BLaER1 treated with 17β-estradiol and CSF1 and Interleukin-3, amounts not matched to agents 10 nM and 100 nM (cell line): Measurements from ENCODE around the gene SLC49A4.

ENCODE experiments used
- H3K27ac ChIP-seq, 11 experiments: shearing (Covaris generic); formaldehyde crosslinking; 2 replicates each; pipeline ENCODE4 v1.8.1; 2022
- H3K27me3 ChIP-seq, 11 experiments: shearing (Covaris generic); formaldehyde crosslinking; 2 replicates each; pipeline ENCODE4 v1.8.1; 2022
- H3K36me3 ChIP-seq, 11 experiments: shearing (Covaris generic); formaldehyde crosslinking; 2 replicates each; pipeline ENCODE4 v1.8.1; 2022
- H3K4me1 ChIP-seq, 10 experiments: shearing (Covaris generic); formaldehyde crosslinking; 2 replicates each; pipeline ENCODE4 v1.8.1; 2022
- H3K4me2 ChIP-seq, 11 experiments: shearing (Covaris generic); formaldehyde crosslinking; 2 replicates each; pipeline ENCODE4 v1.8.1; 2022
- H3K4me3 ChIP-seq, 10 experiments: shearing (Covaris generic); formaldehyde crosslinking; 2 replicates each; pipeline ENCODE4 v1.8.1; 2022
- H3K9ac ChIP-seq, 11 experiments: shearing (Covaris generic); formaldehyde crosslinking; 2 replicates each; pipeline ENCODE4 v1.8.1; 2022
- H3K9me3 ChIP-seq, 11 experiments: shearing (Covaris generic); formaldehyde crosslinking; replicated peaks in 1 of 11; 2 replicates each; pipeline ENCODE4 v1.8.1; 2022
- H4K20me1 ChIP-seq, 11 experiments: shearing (Covaris generic); formaldehyde crosslinking; 2 replicates each; pipeline ENCODE4 v1.8.1; 2022
- Cebpa-rat ChIP-seq, 11 experiments: shearing (Covaris generic); IDR thresholded peaks; 2 replicates each; pipeline ENCODE4 v1.8.1; 2022

SLC49A4 gene

DNA sequence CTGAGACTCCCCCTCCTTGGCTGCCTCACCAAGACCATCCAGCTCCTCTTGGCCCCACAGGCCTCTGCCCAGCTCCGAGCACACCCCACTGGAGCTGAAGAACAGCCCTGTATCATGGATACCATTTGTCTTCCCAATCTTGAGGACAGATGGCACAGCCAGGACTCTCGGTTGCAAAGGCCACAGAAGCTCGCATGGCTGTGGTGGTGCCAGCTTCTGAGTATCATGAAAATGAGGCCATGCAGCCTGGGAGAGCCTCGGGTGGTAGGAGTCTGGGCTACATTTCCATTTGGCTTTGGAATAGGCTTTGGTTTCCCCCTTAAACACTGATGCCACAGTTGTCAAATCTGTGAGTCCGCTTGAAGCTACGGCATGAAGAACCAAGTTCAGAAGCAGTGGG lies 126.1 kb downstream of the SLC49A4 start:
- H3K36me3 ChIP-seq, result no peaks in the 10 kb centered on the region
- H4K20me1 ChIP-seq, result peaks cover 0 to 14% (median 0%) of the 10 kb centered on the region in 11 experiments; a peak in 2 of 22 replicates
- peaks cover 0 to 29% (median 14%) of the 10 kb centered on the region in 10 experiments; a peak in 14 of 20 replicates for H3K4me1 ChIP-seq
- TF ChIP-seq Cebpa-rat (IDR thresholded peaks at IDR 0.05), result no peak
- no peak overlapping the region for H3K27ac ChIP-seq
- H3K9me3 ChIP-seq, result peaks cover 0 to 11% (median 7%) of the 10 kb centered on the region in 11 experiments; a peak in 7 of 22 replicates
- no peak overlapping the region for H3K4me3 ChIP-seq
- H3K27me3 ChIP-seq, result peaks cover 30 to 41% (median 37%) of the 10 kb centered on the region in 11 experiments
- H3K4me2 ChIP-seq, result no peak overlapping the region
- H3K9ac ChIP-seq, result no peak overlapping the region

DNA sequence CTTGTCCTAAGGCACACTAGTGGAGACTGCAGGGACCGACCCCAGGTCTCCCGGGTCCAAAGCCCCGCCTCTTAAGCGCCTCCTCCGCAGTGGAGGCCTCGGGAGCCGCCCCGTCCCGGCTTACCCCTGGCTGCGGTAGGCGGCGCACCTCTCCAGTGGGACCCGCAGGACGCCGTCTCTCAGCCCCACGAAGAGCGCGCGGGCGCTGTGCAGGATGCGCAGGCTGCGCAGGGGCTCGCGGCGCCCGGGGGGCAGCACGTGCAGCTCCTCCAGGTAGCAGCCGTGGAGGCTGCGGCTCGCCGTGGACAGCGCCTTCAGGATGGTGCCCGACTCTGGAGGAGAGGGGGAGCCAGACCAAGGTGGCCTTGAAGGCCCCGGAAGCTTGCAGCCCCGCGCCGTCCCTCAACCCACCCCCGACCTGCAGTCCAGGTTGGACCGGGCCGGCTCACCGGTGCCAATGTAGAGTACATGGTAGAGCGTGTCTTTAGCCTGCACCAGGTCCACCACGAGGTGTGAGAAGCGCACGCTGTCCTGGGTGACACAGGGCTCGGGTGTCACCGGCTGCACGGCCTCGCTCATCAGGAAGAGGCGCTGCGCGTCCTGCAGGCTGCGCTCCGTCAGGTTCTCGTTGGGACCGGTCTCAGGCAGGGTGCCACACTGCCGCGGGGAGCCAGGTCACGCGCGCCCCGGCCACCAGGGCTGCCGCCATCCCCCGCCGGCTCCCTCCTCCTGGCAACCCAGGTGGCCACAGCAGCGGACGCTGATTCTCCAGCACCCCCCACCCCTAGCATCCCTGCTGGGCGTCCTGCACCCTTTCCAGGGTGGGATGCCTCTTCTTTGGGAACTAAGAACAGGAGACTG lies 127.2 kb downstream of the SLC49A4 start:
- Histone ChIP-seq H3K9ac (no peak overlapping the region), H3K4me2 (no peak overlapping the region), H3K4me1 (peaks cover 0 to 20% (median 9%) of the 10 kb centered on the region in 10 experiments; a peak in 13 of 20 replicates), H3K27ac (no peak overlapping the region), H3K4me3 (no peak overlapping the region), H3K27me3 (peaks cover 30 to 41% (median 37%) of the 10 kb centered on the region in 11 experiments), H3K9me3 (peaks cover 0 to 11% (median 7%) of the 10 kb centered on the region in 11 experiments; a peak in 7 of 22 replicates), H4K20me1 (peaks cover 0 to 18% (median 0%) of the 10 kb centered on the region in 11 experiments; a peak in 2 of 22 replicates), H3K36me3 (no peaks in the 10 kb centered on the region)
- TF ChIP-seq Cebpa-rat (IDR thresholded peaks at IDR 0.05), result no peak

DNA sequence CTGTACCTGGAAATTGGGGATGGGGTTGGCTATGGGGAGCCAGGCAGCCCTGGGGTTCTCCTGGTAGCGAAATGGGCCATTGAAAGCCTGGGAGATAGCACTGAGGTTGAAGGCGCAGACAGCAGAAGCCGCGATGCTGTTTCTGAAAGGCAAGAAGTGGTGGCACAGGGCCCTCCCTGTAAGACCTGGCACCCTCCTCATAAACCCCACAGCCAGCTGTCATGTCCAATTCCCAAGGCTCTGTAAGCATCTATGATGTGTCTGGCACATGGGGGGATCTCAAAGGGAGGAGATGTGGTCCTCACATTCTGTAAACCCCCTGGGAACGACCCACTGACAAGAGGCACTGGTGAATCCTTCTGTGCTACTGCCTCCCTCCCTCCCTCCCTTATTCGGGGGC lies 128.7 kb downstream of the SLC49A4 start:
- Histone ChIP-seq H3K9ac (no peak overlapping the region), H4K20me1 (peaks cover 0 to 18% (median 0%) of the 10 kb centered on the region in 11 experiments; a peak in 2 of 22 replicates), H3K4me1 (peaks cover 0 to 20% (median 9%) of the 10 kb centered on the region in 10 experiments; a peak in 13 of 20 replicates), H3K27me3 (peaks cover 30 to 41% (median 37%) of the 10 kb centered on the region in 11 experiments), H3K4me2 (peak overlapping the region in 6 of 11 experiments; percentile 11 to 36 (median 27); a peak in 6 of 22 replicates), H3K9me3 (peaks cover 0 to 11% (median 7%) of the 10 kb centered on the region in 11 experiments; a peak in 7 of 22 replicates), H3K36me3 (no peaks in the 10 kb centered on the region), H3K27ac (no peak overlapping the region), H3K4me3 (no peak overlapping the region)
- no peak for TF ChIP-seq Cebpa-rat (IDR thresholded peaks at IDR 0.05)

DNA sequence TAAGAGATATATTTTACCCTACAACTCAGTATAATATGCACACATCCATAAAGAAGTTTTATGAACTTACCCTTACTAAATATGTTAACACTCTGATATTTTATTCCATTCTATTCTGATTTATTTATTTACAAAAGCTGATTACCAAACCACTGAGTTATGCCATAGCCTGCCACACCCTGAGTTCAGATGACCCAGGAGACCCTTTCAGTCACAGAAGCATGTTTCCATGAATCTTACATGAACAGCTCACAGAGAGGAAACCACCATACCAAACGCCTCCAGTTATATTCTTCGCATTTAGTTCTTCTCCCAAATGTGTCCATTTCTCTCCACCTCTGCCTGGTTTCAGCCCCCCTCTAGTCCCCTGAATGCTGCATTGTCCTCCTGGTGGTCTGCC lies 129.2 kb downstream of the SLC49A4 start:
- Histone ChIP-seq H3K4me1 (peaks cover 0 to 20% (median 9%) of the 10 kb centered on the region in 10 experiments; a peak in 13 of 20 replicates), H3K27me3 (peaks cover 30 to 41% (median 37%) of the 10 kb centered on the region in 11 experiments), H3K4me3 (no peak overlapping the region), H3K9me3 (peaks cover 0 to 11% (median 7%) of the 10 kb centered on the region in 11 experiments; a peak in 7 of 22 replicates), H3K27ac (no peak overlapping the region), H3K9ac (no peak overlapping the region), H3K4me2 (peak overlapping the region in 8 of 11 experiments; percentile 18 to 63 (median 46); a peak in 14 of 22 replicates), H4K20me1 (peaks cover 0 to 18% (median 0%) of the 10 kb centered on the region in 11 experiments; a peak in 2 of 22 replicates), H3K36me3 (no peaks in the 10 kb centered on the region)
- TF ChIP-seq Cebpa-rat (IDR thresholded peaks at IDR 0.05), result no peak

DNA sequence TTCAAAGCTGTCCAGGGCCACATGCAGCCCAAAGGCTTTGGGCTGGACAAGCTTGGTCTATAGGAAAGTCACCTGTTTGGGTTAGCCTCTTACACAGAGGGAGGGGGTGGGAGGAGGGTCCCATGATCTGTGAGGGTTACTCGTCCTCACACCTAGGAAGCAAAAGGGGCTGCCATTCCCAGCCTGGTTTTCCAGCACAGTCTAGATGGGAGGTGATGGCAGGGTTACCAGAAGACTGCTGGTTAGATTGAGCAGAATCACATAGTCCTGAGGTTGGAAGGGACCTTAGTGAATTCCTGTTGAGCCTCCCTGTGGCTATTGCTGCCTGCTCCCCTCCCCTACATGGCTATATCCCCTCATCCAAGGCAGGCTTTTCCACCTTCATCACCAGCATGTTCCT lies 130.9 kb downstream of the SLC49A4 start:
- Histone ChIP-seq H3K9ac (no peak overlapping the region), H4K20me1 (peaks cover 0 to 12% (median 0%) of the 10 kb centered on the region in 11 experiments; a peak in 2 of 22 replicates), H3K4me3 (no peak overlapping the region), H3K9me3 (peaks cover 0 to 11% (median 7%) of the 10 kb centered on the region in 11 experiments; a peak in 7 of 22 replicates), H3K36me3 (no peaks in the 10 kb centered on the region), H3K4me2 (no peak overlapping the region), H3K27ac (no peak overlapping the region), H3K4me1 (peaks cover 0 to 20% (median 9%) of the 10 kb centered on the region in 10 experiments; a peak in 13 of 20 replicates), H3K27me3 (peaks cover 26 to 30% (median 29%) of the 10 kb centered on the region in 11 experiments)
- no peak for TF ChIP-seq Cebpa-rat (IDR thresholded peaks at IDR 0.05)

DNA sequence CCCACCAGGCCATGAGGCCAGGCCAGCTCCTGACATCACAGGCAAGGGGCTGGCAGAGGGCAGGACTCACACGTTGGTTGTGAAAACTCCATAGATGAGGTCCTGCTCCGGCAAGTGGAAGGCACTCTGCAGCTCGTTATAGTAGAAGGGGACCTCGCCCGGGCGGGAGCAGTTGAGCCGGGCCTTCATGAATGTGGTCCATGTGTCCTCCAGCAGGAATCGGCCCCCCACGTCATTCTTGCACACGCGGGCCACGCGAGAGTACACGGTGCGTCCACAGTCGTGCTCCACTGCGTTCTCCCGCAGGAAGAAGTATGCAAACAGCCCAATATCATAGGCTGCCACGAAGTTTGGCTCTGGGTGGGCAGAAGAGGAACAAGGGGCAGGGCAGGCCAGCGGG lies 131.5 kb downstream of the SLC49A4 start:
- Histone ChIP-seq H3K9ac (no peak overlapping the region), H3K4me3 (no peak overlapping the region), H3K27me3 (peaks cover 21 to 24% (median 23%) of the 10 kb centered on the region in 11 experiments), H3K4me1 (peaks cover 0 to 20% (median 9%) of the 10 kb centered on the region in 10 experiments; a peak in 13 of 20 replicates), H3K27ac (no peak overlapping the region), H4K20me1 (peaks cover 0 to 12% (median 0%) of the 10 kb centered on the region in 11 experiments; a peak in 2 of 22 replicates), H3K9me3 (peaks cover 0 to 11% (median 7%) of the 10 kb centered on the region in 11 experiments; a peak in 7 of 22 replicates), H3K36me3 (no peaks in the 10 kb centered on the region), H3K4me2 (no peak overlapping the region)
- no peak for TF ChIP-seq Cebpa-rat (IDR thresholded peaks at IDR 0.05)

DNA sequence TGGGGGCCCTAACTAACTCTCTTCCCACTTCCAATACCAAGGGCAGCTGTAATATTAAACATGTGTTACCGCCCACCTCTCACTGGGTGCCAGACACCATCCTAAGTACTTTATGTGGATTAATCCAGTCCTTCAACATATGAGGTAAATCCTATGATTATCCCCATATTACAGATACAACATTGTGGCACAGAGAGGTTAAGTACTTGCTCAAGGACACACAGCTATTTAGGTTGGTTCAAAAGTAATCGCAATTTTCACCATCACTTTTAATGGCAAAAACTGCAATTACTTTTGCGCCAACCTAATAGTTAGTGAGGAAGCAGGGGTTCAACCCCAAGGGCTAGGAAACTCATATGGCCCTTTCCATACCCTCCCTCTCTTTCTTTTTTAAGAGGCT lies 131.9 kb downstream of the SLC49A4 start:
- Histone ChIP-seq H3K4me1 (peaks cover 0 to 20% (median 9%) of the 10 kb centered on the region in 10 experiments; a peak in 13 of 20 replicates), H3K27ac (no peak overlapping the region), H3K9ac (no peak overlapping the region), H3K36me3 (no peaks in the 10 kb centered on the region), H4K20me1 (peaks cover 0 to 11% (median 0%) of the 10 kb centered on the region in 11 experiments; a peak in 1 of 22 replicates), H3K9me3 (peaks cover 0 to 7% (median 4%) of the 10 kb centered on the region in 11 experiments; a peak in 7 of 22 replicates), H3K27me3 (peaks cover 16 to 20% (median 18%) of the 10 kb centered on the region in 11 experiments), H3K4me2 (no peak overlapping the region), H3K4me3 (no peak overlapping the region)
- TF ChIP-seq Cebpa-rat (IDR thresholded peaks at IDR 0.05), result no peak

DNA sequence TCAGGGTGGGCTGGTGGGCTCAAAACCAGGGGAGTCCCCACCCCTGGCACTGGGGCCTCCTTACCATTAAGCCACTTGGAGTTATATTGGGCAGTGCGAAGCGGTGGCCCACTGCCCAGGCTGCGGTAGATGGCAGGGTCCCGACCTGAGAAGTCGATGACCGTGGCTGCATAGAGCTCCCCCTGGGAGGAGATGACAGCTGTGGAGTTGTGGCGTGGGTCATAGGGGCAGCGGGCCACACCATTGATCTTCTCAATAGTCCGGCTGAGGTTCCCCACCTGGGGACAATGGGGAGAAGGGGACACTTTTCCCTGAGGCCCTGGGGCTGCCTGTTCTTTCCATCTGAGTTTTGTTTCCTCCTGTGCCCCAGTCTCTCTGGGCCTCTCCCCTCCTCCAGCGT lies 132.9 kb downstream of the SLC49A4 start:
- Histone ChIP-seq H3K27me3 (peaks cover 7 to 10% (median 9%) of the 10 kb centered on the region in 11 experiments), H3K27ac (no peak overlapping the region), H3K4me2 (no peak overlapping the region), H4K20me1 (peaks cover 0 to 5% (median 0%) of the 10 kb centered on the region in 11 experiments; a peak in 1 of 22 replicates), H3K36me3 (no peaks in the 10 kb centered on the region), H3K4me3 (no peak overlapping the region), H3K9ac (no peak overlapping the region), H3K9me3 (no peaks in the 10 kb centered on the region), H3K4me1 (peaks cover 0 to 20% (median 9%) of the 10 kb centered on the region in 10 experiments; a peak in 13 of 20 replicates)
- TF ChIP-seq Cebpa-rat (IDR thresholded peaks at IDR 0.05), result no peak
